HG03025 (cell line): ENCODE results near the gene SLC20A1.

Experiments
- ATAC-seq: cut with Tn5 transposase; IDR thresholded peaks from one replicate; pipeline ENCODE4 v1.9.1; 2021; ENCODE audit warnings: mild to moderate bottlenecking, moderate library complexity; ENCODE audit not compliant: unreplicated experiment, low FRiP score

SLC20A1 gene

GRCh38 chr2:112625474-112626114 lies 20.1 kb upstream of the SLC20A1 start:
- no peak for ATAC-seq

- ATAC-seq, result no peak
Observed at GRCh38 chr2:112626604-112627059, 19.1 kb upstream of the SLC20A1 start.

- no peak for ATAC-seq
Observed at GRCh38 chr2:112627060-112628040, 18.4 kb upstream of the SLC20A1 start.

- ATAC-seq, result no peak
Observed at GRCh38 chr2:112629224-112629623, 16.5 kb upstream of the SLC20A1 start.

- ATAC-seq, result no peak
Observed at GRCh38 chr2:112629823-112630222, 15.9 kb upstream of the SLC20A1 start.

GRCh38 chr2:112630268-112630667 lies 15.5 kb upstream of the SLC20A1 start:
- no peak for ATAC-seq

- no peak for ATAC-seq
Observed at GRCh38 chr2:112633708-112634107, 12.0 kb upstream of the SLC20A1 start.

GRCh38 chr2:112634153-112634873 lies 11.4 kb upstream of the SLC20A1 start:
- no peak for ATAC-seq

GRCh38 chr2:112634874-112635157 lies 10.9 kb upstream of the SLC20A1 start:
- no peak for ATAC-seq

GRCh38 chr2:112636605-112637288 lies 9.0 kb upstream of the SLC20A1 start:
- ATAC-seq, result peak; percentile 75

GRCh38 chr2:112637289-112637660 lies 8.5 kb upstream of the SLC20A1 start:
- ATAC-seq, result no peak

- no peak for ATAC-seq
Observed at GRCh38 chr2:112639936-112640335, 5.8 kb upstream of the SLC20A1 start.

- no peak for ATAC-seq
Observed at GRCh38 chr2:112640467-112640799, 5.3 kb upstream of the SLC20A1 start.

- no peak for ATAC-seq
Observed at GRCh38 chr2:112640800-112641675, 4.7 kb upstream of the SLC20A1 start.

GRCh38 chr2:112641701-112642100 lies 4.0 kb upstream of the SLC20A1 start:
- no peak for ATAC-seq

- ATAC-seq, result no peak
Observed at GRCh38 chr2:112642561-112642960, 3.2 kb upstream of the SLC20A1 start.

GRCh38 chr2:112642966-112643365 lies 2.8 kb upstream of the SLC20A1 start:
- ATAC-seq, result no peak

GRCh38 chr2:112643488-112643887 lies 2.3 kb upstream of the SLC20A1 start:
- no peak for ATAC-seq

- no peak for ATAC-seq
Observed at GRCh38 chr2:112644155-112644932, 1.4 kb upstream of the SLC20A1 start.
